Esophagus muscularis mucosa (tissue), 4 donors: ENCODE data around the gene FAM117B. TPM values are rescaled to one million over a fixed set of nuclear protein-coding genes. Genes with fewer than 3 reads are reported as not detected.
"Not testable (repeated sequence)": the region's sequence is repeated elsewhere in the genome, so short reads cannot be mapped to it uniquely, and the experiment has no call there.

ENCODE experiments used
- DNase-seq: peaks from one replicate; pipeline ENCODE4 v3.0.0-alpha.2; 2017; ENCODE audit errors: extremely low spot score
- H3K27ac ChIP-seq, 4 donors: fragments of 200-600 bp; sonication (generic); replicated peaks in 1 of 4; 1 replicate in 3 of 4; 2 replicates in 1 of 4; pipeline ENCODE4 v1.5.1; 2016 to 2019; ENCODE audit warnings: mild to moderate bottlenecking in 1 of 4
- H3K27me3 ChIP-seq, 4 donors: fragments of 200-600 bp; sonication (generic); one replicate each; pipeline versions ENCODE4 v1.5.1 to v1.6.0; 2016 to 2019
- H3K36me3 ChIP-seq, 4 donors: fragments of 200-600 bp; sonication (generic); one replicate each; pipeline ENCODE4 v1.5.1; 2016 to 2019
- H3K4me1 ChIP-seq, 4 donors: fragments of 200-600 bp; sonication (generic); one replicate each; pipeline ENCODE4 v1.5.1; 2016 to 2019
- H3K4me3 ChIP-seq, 4 donors: fragments of 200-600 bp; sonication (generic); 1 replicate in 2 of 4; 2 replicates in 2 of 4; pipeline ENCODE4 v1.5.1; 2016 to 2019; ENCODE audit warnings: mild to moderate bottlenecking in 4 of 4, moderate library complexity in 1 of 4
- H3K9me3 ChIP-seq, 4 donors: fragments of 200-600 bp; sonication (generic); 1 replicate in 3 of 4; 2 replicates in 1 of 4; pipeline ENCODE4 v1.5.1; 2016 to 2019
- CTCF ChIP-seq, 3 experiments: fragments of 200-600 bp in 2 of 3; fragments of 450-650 bp in 1 of 3; sonication (generic) in 2 of 3; IDR thresholded peaks; one replicate each; pipeline ENCODE4 v1.5.1; 2017 to 2019; ENCODE audit warnings: antibody characterized with exemption in 3 of 3, mild to moderate bottlenecking in 2 of 3, moderate library complexity in 1 of 3
- EP300 ChIP-seq: sonication (generic); formaldehyde crosslinking; IDR thresholded peaks from one replicate; pipeline ENCODE4 v1.6.1; 2017; ENCODE audit warnings: antibody characterized with exemption
- POLR2A ChIP-seq: fragments of 450-650 bp; IDR thresholded peaks from one replicate; pipeline ENCODE4 v1.6.1; 2017; ENCODE audit warnings: antibody characterized with exemption, moderate library complexity, mild to moderate bottlenecking, low read depth
- POLR2AphosphoS5 ChIP-seq, 2 donors: sonication (generic); formaldehyde crosslinking; IDR thresholded peaks; one replicate each; pipeline ENCODE4 v1.6.1; 2017; ENCODE audit warnings: antibody characterized with exemption in 2 of 2
- WGBS: methylation state at CpG from one replicate; pipeline ENCODE4 v1.1.5; 2018; 5-methylcytosine and 5-hydroxymethylcytosine counted together
- intact Hi-C: fragments of 100-400 bp; cut with DNase I; formaldehyde crosslinking; loops from one replicate; pipeline ENCODE4 v1.15.1; 2023
- total RNA-seq, 4 donors: library from RNA; depleted of rRNA; stranded (reverse); fragments of >200 nt; gene quantifications; one replicate each; pipeline versions ENCODE4 v1.1.0 to v1.2.1, GENCODE V29; 2016

Gene FAM117B
- total RNA-seq, 4 donors from 2014 or later = 2.8 to 5.0 (median 4.2) TPM

GRCh38 chr2:202797944-202798343 lies 163.2 kb downstream of the FAM117B start:
- H3K27ac ChIP-seq = no peak overlapping the region
- TF ChIP-seq EP300 (no peak), POLR2A (no peak), POLR2AphosphoS5 (IDR thresholded peaks at IDR 0.05) (no peak), CTCF (IDR thresholded peaks at IDR 0.05) (no peak)
- intact Hi-C loops = no loop called here
- no peak overlapping the region for H3K4me3 ChIP-seq
- no peaks in the 10 kb centered on the region for H3K4me1 ChIP-seq
- DNase-seq = no peak
- peaks cover 0 to 15% (median 3%) of the 10 kb centered on the region in 4 donors for H3K36me3 ChIP-seq
- no peaks in the 10 kb centered on the region for H3K27me3 ChIP-seq
- no peaks in the 10 kb centered on the region for H3K9me3 ChIP-seq

- H3K27ac ChIP-seq, H3K4me3 ChIP-seq, H3K9me3 ChIP-seq, DNase-seq, intact Hi-C loops, H3K36me3 ChIP-seq, H3K27me3 ChIP-seq: not testable (repeated sequence)
- 62% methylated on average over 9 of the region's 9 CpGs for WGBS
- H3K4me1 ChIP-seq = peaks cover 12 to 18% (median 14%) of the 10 kb centered on the region in 4 donors
These were observed 171.1 kb downstream of the FAM117B start for GRCh38 chr2:202805911-202806310.

GRCh38 chr2:202807431-202808138 lies 172.8 kb downstream of the FAM117B start:
- peaks cover 12 to 18% (median 14%) of the 10 kb centered on the region in 4 donors for H3K4me1 ChIP-seq
- peak in 1 of 2 donors; percentile 48 for TF ChIP-seq POLR2AphosphoS5 (IDR thresholded peaks at IDR 0.05)
- H3K4me3 ChIP-seq, DNase-seq, intact Hi-C loops, H3K27me3 ChIP-seq, H3K9me3 ChIP-seq, H3K36me3 ChIP-seq: not testable (repeated sequence)
- WGBS = 67% methylated on average over 1 of the region's 1 CpG
- peak overlapping the region; percentile 37 to 59 (median 52) for H3K27ac ChIP-seq

- Histone ChIP-seq H3K4me3 (no peak overlapping the region), H3K4me1 (peaks cover 12 to 18% (median 14%) of the 10 kb centered on the region in 4 donors), H3K27ac (no peak overlapping the region), H3K27me3 (no peaks in the 10 kb centered on the region), H3K36me3 (peaks cover 0 to 16% (median 0%) of the 10 kb centered on the region in 4 donors), H3K9me3 (no peaks in the 10 kb centered on the region)
- TF ChIP-seq POLR2A (no peak), CTCF (IDR thresholded peaks at IDR 0.05) (no peak), POLR2AphosphoS5 (IDR thresholded peaks at IDR 0.05) (no peak), EP300 (no peak)
- intact Hi-C loops = no loop called here
- 95% methylated on average over 3 of the region's 3 CpGs for WGBS
- no peak for DNase-seq
These were observed 174.0 kb downstream of the FAM117B start for GRCh38 chr2:202808754-202809153.

- no peak overlapping the region for H3K27ac ChIP-seq
- no peak for DNase-seq
- intact Hi-C loops = no loop called here
These were observed 178.6 kb downstream of the FAM117B start for GRCh38 chr2:202813387-202813786.

More at GRCh38 chr2:202813387-202813786, 178.6 kb downstream of the FAM117B start:
- Histone ChIP-seq H3K36me3 (peaks cover 0 to 18% (median 2%) of the 10 kb centered on the region in 4 donors), H3K4me1 (peaks cover 10 to 24% (median 14%) of the 10 kb centered on the region in 4 donors), H3K27me3 (no peaks in the 10 kb centered on the region), H3K4me3 (no peak overlapping the region), H3K9me3 (no peaks in the 10 kb centered on the region)
- over 99% methylated on average over 3 of the region's 3 CpGs for WGBS
- TF ChIP-seq EP300 (no peak), CTCF (IDR thresholded peaks at IDR 0.05) (no peak), POLR2AphosphoS5 (IDR thresholded peaks at IDR 0.05) (no peak), POLR2A (no peak)
